HepG2 (cell line): ENCODE measurements around the gene SMYD4. TPM values are rescaled to one million over a fixed set of nuclear protein-coding genes. Genes with fewer than 3 reads are reported as not detected.

Experiments used
- ARNTL ChIP-seq: sonication (generic); formaldehyde crosslinking; IDR thresholded peaks from 2 replicates; pipeline ENCODE4 v1.4.0; 2020; ENCODE audit warnings: mild to moderate bottlenecking, missing genetic modification reagents
- ATAD3A ChIP-seq: sonication (generic); formaldehyde crosslinking; IDR thresholded peaks from 2 replicates; pipeline ENCODE4 v1.4.0; 2020; ENCODE audit warnings: missing genetic modification reagents
- HOXA3 ChIP-seq: sonication (generic); formaldehyde crosslinking; IDR thresholded peaks from 2 replicates; pipeline ENCODE4 v1.5.0; 2020; ENCODE audit warnings: missing genetic modification reagents
- JUN ChIP-seq: sonication (generic); formaldehyde crosslinking; IDR thresholded peaks from 2 replicates; pipeline ENCODE4 v1.4.0; 2020; ENCODE audit warnings: mild to moderate bottlenecking, missing genetic modification reagents
- JUND ChIP-seq: sonication (generic); formaldehyde crosslinking; IDR thresholded peaks from 2 replicates; pipeline ENCODE4 v1.8.0; 2022; ENCODE audit warnings: mild to moderate bottlenecking, missing genetic modification reagents
- NFYC ChIP-seq: IDR thresholded peaks from 2 replicates; pipeline ENCODE4 v1.6.1; 2016; ENCODE audit warnings: missing genetic modification reagents, missing compliant biosample characterization
- RNF2 ChIP-seq: fragments of 450-650 bp; conservative IDR thresholded peaks from 2 replicates; pipeline ENCODE4 v1.6.1; 2016; ENCODE audit warnings: low read depth
- STAT5B ChIP-seq: sonication (generic); formaldehyde crosslinking; IDR thresholded peaks from 2 replicates; pipeline ENCODE4 v1.4.0; 2020; ENCODE audit warnings: missing genetic modification reagents
- TCF7L2 ChIP-seq: IDR thresholded peaks from 2 replicates; pipeline ENCODE4 v1.6.1; 2011; ENCODE audit warnings: mild to moderate bottlenecking, low read depth, low read length, moderate library complexity
- TEAD2 ChIP-seq: sonication (generic); formaldehyde crosslinking; IDR thresholded peaks from 2 replicates; pipeline ENCODE4 v1.9.0; 2021; ENCODE audit warnings: missing genetic modification reagents
- YEATS2 ChIP-seq: sonication (generic); formaldehyde crosslinking; IDR thresholded peaks from 2 replicates; pipeline ENCODE4 v1.4.0; 2020; ENCODE audit warnings: missing genetic modification reagents, borderline replicate concordance
- ZBTB37 ChIP-seq: sonication (generic); formaldehyde crosslinking; IDR thresholded peaks from 2 replicates; pipeline ENCODE4 v1.4.0; 2020; ENCODE audit warnings: mild to moderate bottlenecking, missing genetic modification reagents
- ZHX2 ChIP-seq, 2 experiments: sonication (generic) in 1 of 2; formaldehyde crosslinking in 1 of 2; IDR thresholded peaks; 2 replicates each; pipeline versions ENCODE4 v1.6.1 to v1.9.0; 2014 to 2022; ENCODE audit warnings: antibody characterized with exemption in 1 of 2, borderline replicate concordance in 1 of 2, inconsistent platforms in 1 of 2, low read depth in 1 of 2, missing genetic modification reagents in 1 of 2
- ZNF121 ChIP-seq: sonication (generic); formaldehyde crosslinking; IDR thresholded peaks from 2 replicates; pipeline ENCODE4 v1.5.0; 2020; ENCODE audit warnings: mild to moderate bottlenecking, missing genetic modification reagents
- ZNF501 ChIP-seq: sonication (generic); formaldehyde crosslinking; IDR thresholded peaks from 2 replicates; pipeline ENCODE4 v1.5.1; 2020; ENCODE audit warnings: mild to moderate bottlenecking, moderate library complexity, missing genetic modification reagents
- ZNF609 ChIP-seq: sonication (generic); formaldehyde crosslinking; IDR thresholded peaks from 2 replicates; pipeline ENCODE4 v1.4.0; 2020; ENCODE audit warnings: mild to moderate bottlenecking, missing genetic modification reagents, borderline replicate concordance
- polyA plus RNA-seq, 8 experiments: library from polyadenylated mRNA; depleted of rRNA in 3 of 8; stranded (reverse) in 7 of 8; unstranded in 1 of 8; fragments of >200 nt; fragmentation: Illumina TruSeq in 4 of 8; extraction: Trizol in 4 of 8; gene quantifications; 2 replicates each; pipeline versions ENCODE4 v1.2.1 to v1.2.3, GENCODE V29; 2011 to 2016; ENCODE audit warnings: low read depth in 4 of 8, missing spikeins in 1 of 8, mixed read lengths in 1 of 8; ENCODE audit not compliant: insufficient read depth in 1 of 8
- total RNA-seq, 5 experiments: library from RNA; depleted of rRNA; stranded (reverse); fragments of >200 nt; fragmentation: Illumina TruSeq; extraction: Trizol; gene quantifications; 2 replicates each; pipeline ENCODE4 v1.2.3, GENCODE V29; 2016; ENCODE audit warnings: low read depth in 1 of 5

The SMYD4 gene
- total and polyA plus RNA-seq, 2 of the 13 experiments (the other 11 are each of a cell fraction or from before 2014, with no cell fraction given), result 7.4 to 11.3 TPM

- TF ChIP-seq ZHX2 (IDR thresholded peaks at IDR 0.05; ENCODE audit: low read depth) (peak; percentile 21; the same call in 1 of the 2 replicates), ZHX2 (CRISPR knock-in tag; IDR thresholded peaks at IDR 0.05; ENCODE audit: borderline replicate concordance) (0 out of 2 replicates have a peak, but pooled peaks have one; percentile 58), ARNTL (peak; percentile 92), JUND (CRISPR knock-in tag) (peak; percentile 60; the same call in 1 of the 2 replicates), TEAD2 (CRISPR knock-in tag) (no peak), HOXA3 (peak; percentile 67), ATAD3A (no peak), STAT5B (CRISPR knock-in tag) (0 out of 2 replicates have a peak, but pooled peaks have one; percentile 37), ZBTB37 (0 out of 2 replicates have a peak, but pooled peaks have one; percentile 22), ZNF501 (CRISPR knock-in tag) (peak; percentile 94), ZNF609 (CRISPR knock-in tag) (peak; percentile 98), JUN (CRISPR knock-in tag) (peak; percentile 80), RNF2 (no peak), TCF7L2 (no peak), NFYC (CRISPR knock-in tag) (no peak; the same call in 1 of the 2 replicates), YEATS2 (CRISPR knock-in tag) (peak; percentile 58; the same call in 1 of the 2 replicates), ZNF121 (CRISPR knock-in tag) (peak; percentile 77; the same call in 1 of the 2 replicates)
These were observed 93.1 kb downstream of the SMYD4 start (continued) for GRCh38 chr17:1736348-1737281.
